KMS-11 (cell line): ENCODE measurements around the gene NKX3-2.

Source experiments
- H2AFZ ChIP-seq: fragments of 200-600 bp; sonication (generic); 2 replicates; pipeline ENCODE4 v1.6.1; 2016; ENCODE audit warnings: antibody characterized with exemption, mixed run types, low read depth
- H3K27ac ChIP-seq: fragments of 200-600 bp; sonication (generic); 2 replicates; pipeline ENCODE4 v1.6.1; 2016; ENCODE audit warnings: mild to moderate bottlenecking, mixed run types
- H3K27me3 ChIP-seq: fragments of 200-600 bp; sonication (generic); 2 replicates; pipeline ENCODE4 v1.6.1; 2017; ENCODE audit warnings: mild to moderate bottlenecking, low read depth, mixed run types, moderate library complexity; ENCODE audit not compliant: insufficient read depth
- H3K36me3 ChIP-seq: fragments of 200-600 bp; sonication (generic); 2 replicates; pipeline ENCODE4 v1.6.1; 2017; ENCODE audit warnings: mild to moderate bottlenecking, mixed run types; ENCODE audit not compliant: insufficient read depth
- H3K4me1 ChIP-seq: fragments of 200-600 bp; sonication (generic); 2 replicates; pipeline ENCODE4 v1.6.1; 2016; ENCODE audit warnings: mild to moderate bottlenecking, low read depth, mixed run types; ENCODE audit not compliant: poor library complexity, severe bottlenecking
- H3K4me2 ChIP-seq: fragments of 200-600 bp; sonication (generic); 2 replicates; pipeline ENCODE4 v1.7.0; 2016; ENCODE audit warnings: mild to moderate bottlenecking, mixed run types
- H3K4me3 ChIP-seq: fragments of 200-600 bp; sonication (generic); IDR thresholded peaks from 2 replicates; pipeline ENCODE4 v1.6.1; 2017; ENCODE audit warnings: low read depth, low read length, mixed read lengths; ENCODE audit not compliant: insufficient read depth
- H3K79me2 ChIP-seq: fragments of 200-600 bp; sonication (generic); 2 replicates; pipeline ENCODE4 v1.6.1; 2016; ENCODE audit warnings: low read depth, mixed run types; ENCODE audit not compliant: insufficient read depth
- H3K9ac ChIP-seq: fragments of 200-600 bp; sonication (generic); 2 replicates; pipeline ENCODE4 v1.6.1; 2016; ENCODE audit warnings: mild to moderate bottlenecking, mixed run types
- H4K20me1 ChIP-seq: fragments of 200-600 bp; sonication (generic); 2 replicates; pipeline ENCODE4 v1.6.1; 2016; ENCODE audit warnings: mild to moderate bottlenecking, mixed run types; ENCODE audit not compliant: insufficient read depth
- TF ChIP-seq, protein P1 (sequence below): fragments of 200-600 bp; sonication (generic); conservative IDR thresholded peaks from 2 replicates; pipeline ENCODE4 v1.6.1; 2017; ENCODE audit warnings: low read depth, mild to moderate bottlenecking, antibody characterized with exemption, low read length, moderate library complexity, mixed read lengths

NKX3-2 gene

DNA sequence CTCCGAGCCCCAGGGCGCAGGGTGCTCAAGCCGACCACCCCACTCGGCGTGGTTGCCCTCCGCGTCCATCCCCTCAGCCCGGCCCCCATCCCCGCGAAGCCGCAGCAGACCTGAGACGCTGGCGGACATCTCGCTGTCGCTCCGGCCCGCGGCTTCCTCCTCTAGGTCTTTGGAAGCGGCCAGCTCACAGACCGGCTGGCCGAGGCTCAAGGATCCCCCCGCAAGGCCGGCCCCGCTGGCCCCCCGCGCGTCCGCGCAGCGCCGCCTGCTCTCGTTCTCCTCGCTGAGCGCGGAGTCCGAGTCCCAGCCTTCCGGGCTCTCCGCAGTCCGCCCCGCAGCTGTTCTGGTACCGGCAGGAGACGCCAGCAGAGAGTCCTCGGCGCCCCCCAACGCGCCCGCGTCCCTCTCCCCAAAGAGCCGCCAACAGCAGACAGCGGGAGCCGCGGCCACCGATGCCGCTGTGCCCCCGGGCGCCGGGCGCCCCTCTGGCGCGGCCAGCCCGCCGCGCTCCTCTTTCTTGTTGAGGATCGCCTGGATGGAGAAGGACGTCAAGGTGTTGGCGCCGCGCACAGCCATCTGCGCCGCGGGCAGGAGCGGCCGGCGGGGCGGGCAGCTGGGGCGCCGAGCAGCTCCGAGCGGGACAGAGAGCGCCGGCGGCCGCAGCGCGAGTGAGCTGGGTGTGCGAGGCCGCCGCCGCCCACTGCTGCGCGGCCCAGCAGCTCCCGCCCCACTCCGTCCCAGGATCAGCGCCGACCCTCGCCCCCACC, at the start of gene NKX3-2:
Gene NKX3-2 (minus strand): TSS at position 670 of the 767 bp plus-strand sequence. CDS start 94 bp downstream, at position 576.
- Histone ChIP-seq H2AFZ (peak within 1 kb of the TSS; percentile 34; the same call in 1 of the 2 replicates), H3K27me3 (no peaks in the 10 kb centered on the region), H3K4me2 (peak within 1 kb of the TSS; percentile 92)

DNA sequence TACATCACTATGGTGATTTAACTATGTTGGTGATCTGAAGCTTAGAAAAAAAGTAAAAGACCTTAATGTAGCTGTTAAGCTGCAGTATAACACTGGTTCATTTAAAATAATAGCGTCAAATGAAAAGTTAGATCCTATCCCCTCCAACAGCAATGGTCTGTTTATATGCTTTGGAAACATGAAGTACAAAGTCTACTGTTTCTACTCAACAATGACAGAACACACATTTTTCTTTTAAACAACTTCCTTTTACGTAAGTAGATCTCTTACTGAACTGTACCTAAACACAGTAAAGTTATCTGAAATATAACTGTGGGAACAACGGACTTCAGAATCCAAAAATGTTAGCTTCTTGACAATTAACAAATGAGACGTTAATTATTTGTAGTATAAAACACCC, 47.9 kb upstream of the NKX3-2 start:
- Histone ChIP-seq H2AFZ (no peak overlapping the region), H3K4me2 (no peak overlapping the region), H3K36me3 (no peaks in the 10 kb centered on the region), H3K4me1 (peaks cover 4% of the 10 kb centered on the region), H3K4me3 (no peak overlapping the region), H3K27me3 (no peaks in the 10 kb centered on the region), H3K79me2 (no peaks in the 10 kb centered on the region), H4K20me1 (no peaks in the 10 kb centered on the region), H3K9ac (no peak overlapping the region), H3K27ac (no peak overlapping the region)
- TF ChIP-seq, protein P1, sequence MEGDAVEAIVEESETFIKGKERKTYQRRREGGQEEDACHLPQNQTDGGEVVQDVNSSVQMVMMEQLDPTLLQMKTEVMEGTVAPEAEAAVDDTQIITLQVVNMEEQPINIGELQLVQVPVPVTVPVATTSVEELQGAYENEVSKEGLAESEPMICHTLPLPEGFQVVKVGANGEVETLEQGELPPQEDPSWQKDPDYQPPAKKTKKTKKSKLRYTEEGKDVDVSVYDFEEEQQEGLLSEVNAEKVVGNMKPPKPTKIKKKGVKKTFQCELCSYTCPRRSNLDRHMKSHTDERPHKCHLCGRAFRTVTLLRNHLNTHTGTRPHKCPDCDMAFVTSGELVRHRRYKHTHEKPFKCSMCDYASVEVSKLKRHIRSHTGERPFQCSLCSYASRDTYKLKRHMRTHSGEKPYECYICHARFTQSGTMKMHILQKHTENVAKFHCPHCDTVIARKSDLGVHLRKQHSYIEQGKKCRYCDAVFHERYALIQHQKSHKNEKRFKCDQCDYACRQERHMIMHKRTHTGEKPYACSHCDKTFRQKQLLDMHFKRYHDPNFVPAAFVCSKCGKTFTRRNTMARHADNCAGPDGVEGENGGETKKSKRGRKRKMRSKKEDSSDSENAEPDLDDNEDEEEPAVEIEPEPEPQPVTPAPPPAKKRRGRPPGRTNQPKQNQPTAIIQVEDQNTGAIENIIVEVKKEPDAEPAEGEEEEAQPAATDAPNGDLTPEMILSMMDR: no peak

More for the DNA sequence above, at the start of gene NKX3-2:
- TF ChIP-seq, protein P1: no peak
- Histone ChIP-seq H3K27ac (peak within 1 kb of the TSS; percentile 91), H3K4me3 (peak within 1 kb of the TSS; percentile 42), H3K4me1 (peaks cover 4% of the 10 kb centered on the region), H3K79me2 (peaks cover 21% of the 10 kb centered on the region), H3K9ac (peak within 1 kb of the TSS; percentile 81), H3K36me3 (no peaks in the 10 kb centered on the region), H4K20me1 (no peaks in the 10 kb centered on the region)

DNA sequence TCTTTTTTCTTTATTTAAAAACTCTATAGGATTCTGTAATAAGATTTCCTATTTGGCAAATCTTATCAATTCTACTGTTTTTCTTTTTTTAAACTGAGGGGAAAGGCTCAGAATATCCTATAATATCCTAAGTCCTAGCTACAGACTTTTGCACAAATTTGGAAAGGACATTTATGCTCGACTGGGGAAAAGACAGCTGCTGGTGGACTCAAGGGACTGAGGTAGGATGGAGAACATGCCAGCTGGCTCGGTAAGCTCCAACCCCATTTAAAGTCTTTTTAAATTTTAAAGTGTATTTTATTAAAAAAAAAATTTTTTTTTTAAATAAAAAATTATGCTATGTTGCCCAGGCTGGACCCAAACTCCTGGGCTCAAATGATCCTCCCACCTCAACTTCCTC, 46.5 kb upstream of the NKX3-2 start:
- Histone ChIP-seq H3K27me3 (no peaks in the 10 kb centered on the region), H4K20me1 (no peaks in the 10 kb centered on the region), H3K4me3 (no peak overlapping the region), H3K4me2 (no peak overlapping the region), H3K79me2 (no peaks in the 10 kb centered on the region), H3K9ac (no peak overlapping the region), H2AFZ (no peak overlapping the region), H3K36me3 (no peaks in the 10 kb centered on the region), H3K27ac (no peak overlapping the region), H3K4me1 (no peaks in the 10 kb centered on the region)
- TF ChIP-seq, protein P1: no peak

DNA sequence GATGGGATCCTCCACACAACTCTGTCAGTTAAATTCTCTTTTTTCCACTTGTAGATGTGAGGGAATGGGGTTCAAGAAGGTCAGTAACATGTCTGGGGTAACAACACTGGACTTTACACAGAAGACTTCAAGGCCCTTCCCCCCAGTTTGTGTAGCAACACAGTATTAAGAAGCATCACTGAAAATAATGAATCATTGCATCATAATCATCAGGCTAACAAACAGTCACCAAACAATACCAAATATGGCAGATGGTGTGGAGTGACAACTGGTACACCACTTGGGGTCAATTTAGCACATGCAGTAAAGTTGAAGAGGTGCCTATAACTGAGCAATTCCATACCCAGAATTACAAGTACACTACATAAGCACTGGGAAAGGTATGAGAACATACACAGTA, 44.6 kb upstream of the NKX3-2 start:
- H3K27ac ChIP-seq: no peak overlapping the region
- H4K20me1 ChIP-seq: no peaks in the 10 kb centered on the region
- no peak overlapping the region for H2AFZ ChIP-seq
- H3K9ac ChIP-seq: no peak overlapping the region
- TF ChIP-seq, protein P1: no peak
- no peak overlapping the region for H3K4me2 ChIP-seq
- H3K4me3 ChIP-seq: no peak overlapping the region
- H3K27me3 ChIP-seq: no peaks in the 10 kb centered on the region
- no peaks in the 10 kb centered on the region for H3K4me1 ChIP-seq
- no peaks in the 10 kb centered on the region for H3K79me2 ChIP-seq
- H3K36me3 ChIP-seq: no peaks in the 10 kb centered on the region
